ENCODE measurements around the gene SETD9. TPM values are rescaled to one million over a fixed set of nuclear protein-coding genes. Genes with fewer than 3 reads are reported as not detected.

The SETD9 gene
- total RNA-seq = 16.3 TPM
- long read RNA-seq, transcript SETD9-201 (6 exons, 1,619 nt) = major isoform, 11 of 19 reads
- long read RNA-seq, partial matches to known transcripts = 0 of 19 reads
- long read RNA-seq, other reads (novel, unspliced or antisense) = 3 of 19 reads

GRCh38 chr5:56909294-56910209 is at the start of gene SETD9:
SETD9 (plus strand) TSS chr5:56909596; CDS start chr5:56909646, 50 bp downstream.
- peak within 1 kb of the TSS; percentile 77 for H3K4me3 ChIP-seq
- intact Hi-C loops (cut with micrococcal nuclease) = loop anchor here (10.0 kb wide), 1 partner anchor 315 kb away; no protein-coding TSS in a partner anchor
- H3K27ac ChIP-seq (replicated peaks) = peak within 1 kb of the TSS; percentile 95
- H3K36me3 ChIP-seq = no peaks in the 10 kb centered on the region
- peaks cover 7% of the 10 kb centered on the region for H3K9me3 ChIP-seq (replicated peaks)
- peak; percentile 99 for DNase-seq
- peaks cover 21% of the 10 kb centered on the region for H3K4me1 ChIP-seq
- TF ChIP-seq CTCF (IDR thresholded peaks at IDR 0.05; ENCODE audit: borderline replicate concordance) = no peak
- no peaks in the 10 kb centered on the region for H3K27me3 ChIP-seq (ENCODE audit: low read depth)

- intact Hi-C loops (cut with micrococcal nuclease) = no loop called here
- Histone ChIP-seq H3K36me3 (peaks cover 72% of the 10 kb centered on the region), H3K27ac (replicated peaks) (no peak overlapping the region), H3K27me3 (ENCODE audit: low read depth) (no peaks in the 10 kb centered on the region), H3K9me3 (replicated peaks) (no peaks in the 10 kb centered on the region), H3K4me3 (no peak overlapping the region), H3K4me1 (peaks cover 5% of the 10 kb centered on the region)
- DNase-seq = no peak
- no peak for TF ChIP-seq CTCF (IDR thresholded peaks at IDR 0.05; ENCODE audit: borderline replicate concordance)
These were observed 47.4 kb upstream of the SETD9 start for GRCh38 chr5:56861893-56862485.

GRCh38 chr5:56862909-56863308 is 46.5 kb upstream of the SETD9 start:
- H3K4me1 ChIP-seq = no peaks in the 10 kb centered on the region
- no peak overlapping the region for H3K27ac ChIP-seq (replicated peaks)
- H3K36me3 ChIP-seq = peaks cover 71% of the 10 kb centered on the region
- no peak for TF ChIP-seq CTCF (IDR thresholded peaks at IDR 0.05; ENCODE audit: borderline replicate concordance)
- no peak overlapping the region for H3K4me3 ChIP-seq
- H3K27me3 ChIP-seq (ENCODE audit: low read depth) = no peaks in the 10 kb centered on the region
- DNase-seq = no peak
- H3K9me3 ChIP-seq (replicated peaks) = no peaks in the 10 kb centered on the region
- intact Hi-C loops (cut with micrococcal nuclease) = no loop called here

- Histone ChIP-seq H3K4me1 (peaks cover 4% of the 10 kb centered on the region), H3K4me3 (no peak overlapping the region), H3K27ac (replicated peaks) (no peak overlapping the region), H3K9me3 (replicated peaks) (no peaks in the 10 kb centered on the region), H3K27me3 (ENCODE audit: low read depth) (no peaks in the 10 kb centered on the region), H3K36me3 (peaks cover 82% of the 10 kb centered on the region)
- TF ChIP-seq CTCF (IDR thresholded peaks at IDR 0.05; ENCODE audit: borderline replicate concordance) = no peak
- DNase-seq = no peak
- intact Hi-C loops (cut with micrococcal nuclease) = no loop called here
These were observed 37.6 kb upstream of the SETD9 start for GRCh38 chr5:56871777-56872176.

- no peak overlapping the region for H3K27ac ChIP-seq (replicated peaks)
- peaks cover 4% of the 10 kb centered on the region for H3K4me1 ChIP-seq
- intact Hi-C loops (cut with micrococcal nuclease) = no loop called here
- H3K27me3 ChIP-seq (ENCODE audit: low read depth) = no peaks in the 10 kb centered on the region
- H3K36me3 ChIP-seq = peaks cover 87% of the 10 kb centered on the region
- no peaks in the 10 kb centered on the region for H3K9me3 ChIP-seq (replicated peaks)
- DNase-seq = no peak
- H3K4me3 ChIP-seq = no peak overlapping the region
- no peak for TF ChIP-seq CTCF (IDR thresholded peaks at IDR 0.05; ENCODE audit: borderline replicate concordance)
These were observed 36.3 kb upstream of the SETD9 start for GRCh38 chr5:56873056-56873455.

Measured in left ventricle myocardium inferior (tissue), 1 donor.